HFF-Myc (cell line): Measurements from ENCODE around the gene KCNMA1.

Source experiments
- DNase-seq: peaks from one replicate; pipeline ENCODE4 v3.0.0-alpha.2; 2011; ENCODE audit warnings: low read depth; ENCODE audit errors: extremely low read depth
- H3K4me3 ChIP-seq: replicated peaks from 2 replicates; pipeline ENCODE4 v1.5.1; 2011; ENCODE audit warnings: low read depth, mild to moderate bottlenecking, control low read depth, low read length
- CTCF ChIP-seq: IDR thresholded peaks from 2 replicates; pipeline ENCODE4 v1.5.1; 2012; ENCODE audit warnings: mild to moderate bottlenecking, low read depth, low read length, control low read depth; ENCODE audit errors: missing control alignments

Gene KCNMA1

GRCh38 chr10:77496941-77497420 lies 140.6 kb downstream of the KCNMA1 start:
- no peak for TF ChIP-seq CTCF
- no peak for DNase-seq
- H3K4me3 ChIP-seq: no peak overlapping the region

- no peak for TF ChIP-seq CTCF
- no peak overlapping the region for H3K4me3 ChIP-seq
Observed at GRCh38 chr10:77494756-77495541, 142.7 kb downstream of the KCNMA1 start.

GRCh38 chr10:77494327-77494726 lies 143.3 kb downstream of the KCNMA1 start:
- TF ChIP-seq CTCF: peak; percentile 49
- no peak for DNase-seq
- H3K4me3 ChIP-seq: no peak overlapping the region

More at GRCh38 chr10:77494756-77495541, 142.7 kb downstream of the KCNMA1 start:
- DNase-seq: no peak

GRCh38 chr10:77493851-77494261 lies 143.8 kb downstream of the KCNMA1 start:
- no peak for DNase-seq
- no peak overlapping the region for H3K4me3 ChIP-seq
- no peak for TF ChIP-seq CTCF

- no peak overlapping the region for H3K4me3 ChIP-seq
- no peak for DNase-seq
- TF ChIP-seq CTCF: no peak
Observed at GRCh38 chr10:77493239-77493806, 144.3 kb downstream of the KCNMA1 start.

GRCh38 chr10:77492368-77492994 lies 145.1 kb downstream of the KCNMA1 start:
- no peak overlapping the region for H3K4me3 ChIP-seq
- no peak for TF ChIP-seq CTCF
- no peak for DNase-seq
